Hematopoietic multipotent progenitor cell treated with erythropoietin and hydrocortisone succinate and interleukin-3 and kit ligand, for 6 days (in vitro differentiated cells): ENCODE measurements around the gene SETBP1.

Experiments
- DNase-seq: peaks from one replicate; pipeline ENCODE4 v3.0.0-alpha.2; 2015

SETBP1 gene

GRCh38 chr18:44823286-44823685, 142.6 kb downstream of the SETBP1 start:
- DNase-seq = no peak

- DNase-seq = no peak
Measured at GRCh38 chr18:44823782-44824181, 143.1 kb downstream of the SETBP1 start.

DNA sequence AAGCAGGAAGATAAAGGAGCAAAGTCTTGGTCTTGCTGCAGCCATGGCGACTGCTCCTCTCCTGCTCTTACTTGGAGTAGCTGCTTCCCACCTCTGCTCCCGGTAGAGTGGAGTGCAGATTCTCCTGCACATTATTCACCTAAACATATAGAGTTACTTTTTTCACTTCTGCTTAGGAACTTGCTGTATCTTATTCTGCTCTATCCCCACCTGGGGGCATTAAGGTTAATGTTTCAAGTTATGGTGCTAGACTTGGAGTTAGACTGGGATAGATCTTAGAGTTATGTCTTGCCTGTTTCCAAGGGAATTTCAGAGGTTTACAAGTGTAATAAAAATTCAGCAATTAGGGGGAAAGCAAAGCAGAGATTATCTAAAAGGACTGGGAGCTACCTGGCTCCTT, 144.2 kb downstream of the SETBP1 start:
- no peak for DNase-seq

- peak; percentile 12 for DNase-seq
Measured at GRCh38 chr18:44826418-44827259, 146.0 kb downstream of the SETBP1 start.

DNA sequence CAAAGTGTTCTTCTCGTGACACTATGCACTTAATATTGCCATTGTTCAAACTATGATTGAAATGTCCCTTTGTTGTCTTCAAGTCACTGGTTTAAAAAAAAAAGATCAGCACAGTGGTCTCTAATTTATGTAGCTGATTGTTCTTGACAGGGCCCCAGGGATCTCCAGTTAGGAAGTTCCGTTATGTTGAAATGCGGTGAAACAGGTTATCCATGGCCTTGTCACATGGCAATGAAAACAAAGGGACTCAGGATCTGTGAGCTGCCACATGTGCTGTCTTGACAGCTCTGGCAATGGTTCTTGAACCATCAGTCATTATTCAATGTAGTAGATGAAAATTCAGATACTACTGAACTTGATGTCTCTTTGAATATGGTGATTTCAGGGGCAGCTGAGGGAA, 147.4 kb downstream of the SETBP1 start:
- no peak for DNase-seq

- DNase-seq = no peak
Measured at GRCh38 chr18:44830581-44830980, 149.9 kb downstream of the SETBP1 start.

GRCh38 chr18:44833786-44834185, 153.1 kb downstream of the SETBP1 start:
- no peak for DNase-seq

DNA sequence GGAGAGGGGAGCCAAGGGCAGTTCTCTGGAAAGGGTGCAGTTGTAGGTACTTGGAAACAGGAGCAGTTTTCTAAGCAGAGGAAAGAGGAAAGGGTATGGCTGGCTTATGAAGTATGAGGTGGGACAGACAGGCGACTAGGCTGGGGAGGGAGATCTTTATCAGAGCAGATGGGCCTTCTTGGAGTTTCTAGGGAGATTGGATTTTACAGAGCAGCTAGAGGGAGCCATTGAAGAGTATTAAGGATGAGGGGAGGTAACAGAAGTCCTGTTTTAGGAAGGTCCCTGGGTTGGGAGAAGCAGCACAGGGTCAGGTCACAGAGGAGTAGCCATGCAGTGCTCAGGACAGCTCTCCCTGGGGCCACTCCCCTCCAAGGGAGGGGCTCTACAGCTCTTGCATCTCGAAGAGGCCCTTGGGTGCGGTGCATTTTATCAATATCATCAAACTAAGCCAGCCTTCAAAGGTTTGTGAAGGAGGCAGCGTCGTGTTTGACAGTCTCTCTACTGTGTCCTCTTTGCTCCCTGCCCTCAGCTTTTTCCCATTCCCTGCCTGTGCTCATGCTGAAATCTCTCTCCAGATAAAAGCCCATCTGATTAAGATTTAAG, 154.3 kb downstream of the SETBP1 start:
- no peak for DNase-seq

- DNase-seq = no peak
Measured at GRCh38 chr18:44835703-44836102, 155.0 kb downstream of the SETBP1 start.

DNA sequence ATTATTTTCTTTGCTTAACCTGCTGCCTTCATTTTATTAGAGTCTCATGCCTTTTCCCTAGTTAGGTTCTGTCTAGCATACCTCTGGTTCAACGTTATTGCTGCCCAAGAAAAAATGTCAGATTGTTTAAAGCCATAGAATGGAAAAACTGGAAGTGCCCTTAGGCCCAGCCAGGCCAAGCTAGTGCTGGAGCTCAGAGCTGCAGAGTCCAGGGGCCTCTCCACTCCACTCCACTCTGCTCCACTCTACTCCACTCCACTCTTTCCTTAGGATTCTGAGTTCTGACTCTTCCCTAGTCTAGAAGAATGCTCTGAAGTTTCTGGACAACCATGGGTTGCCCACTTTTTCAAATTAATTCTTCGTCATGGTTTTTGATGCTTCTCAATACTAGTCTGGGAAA, 155.6 kb downstream of the SETBP1 start:
- DNase-seq = no peak

- DNase-seq = no peak
Measured at GRCh38 chr18:44837482-44838180, 156.9 kb downstream of the SETBP1 start.

- DNase-seq = peak; percentile 85
Measured at GRCh38 chr18:44838971-44839666, 158.4 kb downstream of the SETBP1 start.

GRCh38 chr18:44840058-44840790, 159.5 kb downstream of the SETBP1 start:
- no peak for DNase-seq

DNA sequence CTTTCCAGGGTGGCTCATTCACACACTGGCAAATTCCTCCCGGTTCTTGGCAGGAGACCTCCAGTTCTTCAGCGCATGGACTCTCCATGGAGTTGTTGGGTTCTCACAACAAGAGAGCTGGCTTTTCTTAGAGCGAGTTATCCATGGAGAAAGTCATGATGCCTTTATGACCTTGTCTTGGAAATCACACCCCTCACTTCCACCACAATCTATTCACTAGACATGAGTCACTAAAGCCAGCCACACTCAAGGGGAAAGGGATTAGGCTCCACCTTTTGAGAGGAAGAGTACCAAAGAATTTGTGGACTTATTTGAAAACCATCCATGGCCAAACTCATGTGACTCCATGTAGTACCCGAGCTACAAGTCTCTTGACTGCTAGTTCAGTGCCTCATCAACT, 160.5 kb downstream of the SETBP1 start:
- no peak for DNase-seq

DNA sequence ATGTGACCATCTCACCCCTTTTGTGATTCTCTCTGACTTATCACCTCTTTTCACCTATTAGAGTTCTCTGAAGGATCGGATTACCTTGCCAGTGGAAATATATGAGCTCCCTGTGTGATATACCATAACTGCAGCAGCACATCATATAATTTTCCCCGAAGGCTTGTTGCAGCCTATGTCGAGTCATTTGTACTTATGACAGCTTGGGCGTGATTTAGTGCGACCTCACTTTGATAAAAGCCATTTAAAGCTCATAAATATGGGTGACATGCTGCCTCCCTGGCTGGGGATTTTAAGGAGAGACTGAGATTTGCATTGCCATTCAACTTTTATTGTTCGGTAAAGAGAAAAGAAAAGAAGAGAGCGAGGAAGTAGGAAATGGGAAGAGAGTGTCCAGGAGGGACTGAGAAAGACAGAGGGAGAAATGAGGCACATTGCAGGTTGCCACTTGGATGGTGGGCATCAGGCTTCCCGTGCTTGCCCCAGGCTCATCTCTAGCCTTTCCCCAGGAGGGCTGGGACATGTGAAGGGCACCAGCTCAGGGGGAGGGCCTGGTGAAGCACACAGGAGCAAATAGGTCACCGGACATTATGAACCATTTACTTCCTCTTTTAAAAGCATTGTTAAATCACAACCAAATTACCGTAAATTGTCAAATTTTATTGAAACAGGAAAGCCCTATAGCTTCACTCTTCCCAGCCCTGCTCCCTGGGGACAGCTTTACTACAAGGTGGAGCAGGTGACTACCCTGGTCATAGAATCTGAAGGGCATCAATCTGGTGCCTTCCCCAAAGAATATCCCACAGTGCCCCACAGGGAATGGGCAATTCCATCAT, 161.3 kb downstream of the SETBP1 start:
- DNase-seq = no peak

DNA sequence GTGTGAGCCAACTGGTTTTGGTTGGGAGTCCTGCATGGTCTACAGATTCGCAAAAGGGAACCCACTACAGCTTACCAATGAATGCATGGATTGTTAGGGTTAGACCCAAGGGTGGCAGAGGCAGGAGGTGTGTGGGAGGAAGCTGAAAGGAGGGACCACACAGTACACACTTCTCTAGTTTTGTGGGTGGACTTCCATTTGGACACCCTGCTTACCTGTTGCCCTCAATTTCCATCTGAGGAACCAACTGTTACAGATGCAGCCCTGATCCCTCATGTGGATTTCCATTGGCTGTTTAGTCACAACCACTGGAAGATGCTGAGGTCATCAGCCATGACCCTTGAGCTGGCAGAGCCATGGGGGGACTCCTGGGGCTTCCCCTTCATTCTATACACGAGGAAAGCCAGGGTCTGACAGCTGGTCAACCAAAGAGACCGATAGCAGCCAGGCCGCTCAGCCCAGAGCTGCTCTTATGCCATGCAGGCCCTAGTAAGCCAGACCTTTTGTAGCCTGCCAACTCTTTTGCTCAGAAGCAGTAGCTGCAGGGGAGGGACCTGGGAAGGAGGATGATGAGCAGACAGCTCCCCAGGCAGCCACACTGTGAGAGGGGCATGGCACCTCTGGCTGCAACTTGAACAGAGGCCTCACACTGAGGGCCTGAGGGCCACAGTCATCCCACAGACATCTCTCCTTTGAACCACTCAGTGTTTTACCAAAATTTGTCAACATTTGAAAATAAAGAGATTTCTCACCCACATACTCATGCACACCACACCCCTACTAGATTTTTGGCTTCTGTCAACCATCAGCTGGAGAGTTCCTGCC, 162.1 kb downstream of the SETBP1 start:
- no peak for DNase-seq

DNA sequence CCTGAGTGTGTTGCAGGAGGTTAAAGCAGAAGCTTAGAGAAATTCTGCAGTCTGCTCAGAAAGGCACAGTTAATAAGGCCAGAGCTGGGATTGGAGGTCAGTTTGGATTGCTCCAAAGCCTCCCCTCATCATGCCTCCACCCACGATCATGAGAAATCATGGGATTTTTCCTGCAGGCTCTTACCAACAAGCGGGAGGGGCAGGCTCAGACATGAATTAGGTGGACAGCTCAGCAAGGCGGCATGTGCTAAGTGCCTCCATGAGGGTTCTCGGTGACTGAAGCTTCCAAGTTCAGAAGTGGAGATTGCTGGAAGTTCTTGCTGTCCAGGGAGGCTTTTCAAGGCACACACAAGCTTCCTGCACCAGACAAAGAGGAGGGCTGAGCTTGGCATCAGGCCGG, 163.8 kb downstream of the SETBP1 start:
- no peak for DNase-seq

DNA sequence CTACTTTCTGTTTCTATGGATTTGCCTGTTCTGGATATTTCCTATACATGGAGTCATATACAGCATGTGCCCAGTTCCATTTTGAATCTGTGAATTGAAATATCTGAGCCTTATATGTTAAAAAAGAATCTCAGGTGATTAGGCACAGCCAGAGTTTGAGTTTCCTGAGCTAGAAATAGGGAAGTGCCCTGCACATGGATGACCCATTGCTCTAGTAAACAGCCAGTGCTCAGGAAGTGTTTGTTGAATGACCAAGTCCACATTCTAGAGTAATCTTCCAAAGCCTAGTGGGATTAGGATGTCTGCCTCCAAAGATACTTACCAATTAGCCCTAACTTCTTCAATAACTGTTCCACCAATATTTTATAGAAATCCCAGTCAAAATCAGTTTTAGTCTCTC, 165.8 kb downstream of the SETBP1 start:
- no peak for DNase-seq

DNA sequence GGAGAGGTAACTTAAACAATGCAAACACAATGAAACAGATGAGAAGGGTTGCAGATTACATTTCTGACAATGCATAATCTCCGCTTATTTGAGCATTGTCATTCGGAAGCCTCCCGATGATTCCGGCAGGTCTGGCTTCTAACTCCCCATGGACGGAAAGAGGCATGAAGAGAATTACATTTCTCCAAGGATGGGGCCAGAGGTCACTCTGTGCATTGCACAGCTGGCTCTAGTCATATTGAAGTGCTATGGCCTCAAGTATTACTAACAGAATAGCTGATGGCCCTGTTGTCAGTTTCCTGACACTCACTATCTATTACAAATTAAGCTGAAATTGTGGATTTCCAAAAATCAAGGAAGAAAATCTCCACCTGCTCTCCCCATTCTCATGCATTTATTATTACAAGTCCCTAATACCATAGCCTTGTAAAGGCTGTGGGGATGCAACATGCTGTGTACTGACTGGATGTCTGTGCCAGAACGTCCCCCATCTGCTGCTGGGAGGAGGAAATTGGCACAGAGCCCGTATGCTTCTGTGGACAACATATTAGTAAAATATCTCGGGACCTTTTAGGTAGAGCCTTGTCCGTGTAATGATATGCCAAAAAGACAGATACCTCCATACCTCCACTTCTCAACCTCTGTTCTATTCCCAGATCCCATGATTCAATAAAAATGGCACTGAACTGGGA, 168.1 kb downstream of the SETBP1 start:
- DNase-seq = no peak

- DNase-seq = no peak
Measured at GRCh38 chr18:44849361-44849760, 168.7 kb downstream of the SETBP1 start.
